ENCODE results near the gene SLC16A2.

- TF ChIP-seq CTCF (conservative IDR thresholded peaks at IDR 0.05; ENCODE audit: low read depth, low read length): 0 out of 2 replicates have a peak, but pooled peaks have one; percentile 8
- TF ChIP-seq EZH2 (IDR thresholded peaks at IDR 0.05; ENCODE audit: low read length, unreplicated experiment): no peak
- TF ChIP-seq EZH2phosphoT487 (IDR thresholded peaks at IDR 0.05; ENCODE audit: borderline replicate concordance, low read length): no peak
These were observed 115.6 kb downstream of the SLC16A2 start for GRCh38 chrX:74536832-74537371.

Data from PC-3 (cell line).